Measurements from ENCODE around the gene CCDC63. TPM values are rescaled to one million over a fixed set of nuclear protein-coding genes. Genes with fewer than 3 reads are reported as not detected.

CCDC63 gene
- total and polyA plus RNA-seq, 9 of the 15 experiments (the other 6 are each of a cell fraction or from before 2014, with no cell fraction given) = not detected

DNA sequence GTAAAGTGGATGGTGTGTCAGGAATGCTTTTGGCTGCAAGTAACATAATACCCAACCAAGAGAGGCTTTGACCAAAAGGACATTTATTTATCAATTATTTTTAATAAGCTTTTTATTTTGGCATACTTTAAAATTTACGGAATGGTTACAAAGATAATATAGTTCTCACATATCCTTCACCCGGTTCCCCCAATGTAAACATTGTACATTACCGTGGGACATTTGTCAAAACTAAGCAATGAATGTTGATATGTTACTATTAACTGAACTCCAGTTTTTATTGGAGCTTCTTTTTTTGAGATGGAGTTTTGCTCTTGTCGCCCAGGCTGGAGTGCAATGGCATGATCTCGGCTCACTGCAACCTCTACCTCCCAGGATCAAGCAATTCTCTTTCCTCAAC lies 23.0 kb downstream of the CCDC63 start:
- no peaks in the 10 kb centered on the region for H4K20me1 ChIP-seq (replicated peaks; ENCODE audit: control insufficient read depth, insufficient read depth, low read length)
- no peak overlapping the region for H3K4me2 ChIP-seq (ENCODE audit: insufficient read depth, low read length)
- FAIRE-seq (no peak), ATAC-seq (no peak), DNase-seq (ENCODE audit: extremely low read depth in 1 of 4, low spot score in 3 of 4) (no peak)
- WGBS (ENCODE audit: insufficient coverage, low coverage, missing lambda C conversion rate) = 6% methylated on average over 5 of the region's 5 CpGs
- no peaks in the 10 kb centered on the region for H3K9me1 ChIP-seq (ENCODE audit: control insufficient read depth, insufficient read depth, low read length)
- H3K36me3 ChIP-seq (ENCODE audit: control insufficient read depth, insufficient read depth, low read length) = no peaks in the 10 kb centered on the region
- CTCF ChIA-PET (ENCODE audit: low intra/inter-chr PET ratio) = no interaction called here
- H3K4me1 ChIP-seq (replicated peaks in 1 of 2; ENCODE audit: control insufficient read depth in 2 of 2, insufficient read depth in 2 of 2, low read length in 2 of 2) = no peaks in the 10 kb centered on the region
- peaks cover 12 to 24% of the 10 kb centered on the region in 2 experiments; a peak in 4 of 5 replicates for H3K27me3 ChIP-seq (ENCODE audit: control insufficient read depth in 2 of 2, insufficient read depth in 2 of 2, low read length in 2 of 2)
- H3K27ac ChIP-seq (ENCODE audit: extremely low read depth, low read depth, low read length) = no peak overlapping the region
- intact Hi-C loops (cut with micrococcal nuclease) = no loop called here
- no peak overlapping the region for H3K9ac ChIP-seq (ENCODE audit: insufficient read depth in 1 of 2, low read depth in 2 of 2, low read length in 2 of 2)
- TF ChIP-seq JUN (IDR thresholded peaks at IDR 0.05; ENCODE audit: borderline replicate concordance, low read depth, low read length) (no peak), JUN (CRISPR knock-in tag; IDR thresholded peaks at IDR 0.05; ENCODE audit: borderline replicate concordance) (no peak), ZNF583 (CRISPR knock-in tag; IDR thresholded peaks at IDR 0.05) (no peak), MCM2 (IDR thresholded peaks at IDR 0.05; ENCODE audit: low read depth) (no peak), SUPT5H (IDR thresholded peaks at IDR 0.05) (no peak)
- POLR2A ChIA-PET = interaction anchor here (0.7 kb wide), 1 partner anchor 13 kb away, joined by 5 read pairs; no protein-coding TSS in a partner anchor
- no TSS peak for BruUV-seq (replicated peaks)
- in situ Hi-C loops (cut with MboI) = no loop called here
- H3K79me2 ChIP-seq (ENCODE audit: control insufficient read depth, insufficient read depth, low read length) = no peaks in the 10 kb centered on the region
- H3K9me3 ChIP-seq (replicated peaks; ENCODE audit: control insufficient read depth, insufficient read depth, low read depth, low read length) = no peaks in the 10 kb centered on the region
- no peak overlapping the region for H3K4me3 ChIP-seq
- H2AFZ ChIP-seq (ENCODE audit: low read depth, low read length) = no peak overlapping the region

DNA sequence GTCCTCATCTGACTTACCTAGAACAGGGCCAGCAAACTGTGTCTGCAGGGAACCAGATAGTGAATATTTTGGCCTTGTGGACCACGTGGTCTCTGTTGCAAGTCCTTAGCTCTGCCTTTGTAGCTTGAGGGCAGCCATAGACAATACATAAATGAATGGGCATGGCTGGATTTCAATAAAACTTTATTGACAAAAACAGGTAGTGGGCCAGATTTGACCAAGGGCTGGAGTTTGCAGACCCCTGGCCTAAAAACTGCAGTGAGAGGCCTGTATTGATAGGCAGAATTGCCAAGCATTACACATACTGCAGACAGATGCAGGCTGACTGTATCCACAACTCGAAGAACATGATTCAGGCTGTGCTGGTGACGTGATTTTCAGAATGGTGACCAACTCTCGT lies 25.3 kb downstream of the CCDC63 start:
- H2AFZ ChIP-seq (ENCODE audit: low read depth, low read length) = no peak overlapping the region
- FAIRE-seq (no peak), DNase-seq (ENCODE audit: extremely low read depth in 1 of 4, low spot score in 3 of 4) (no peak), ATAC-seq (no peak)
- H3K4me2 ChIP-seq (ENCODE audit: insufficient read depth, low read length) = no peak overlapping the region
- H3K79me2 ChIP-seq (ENCODE audit: control insufficient read depth, insufficient read depth, low read length) = no peaks in the 10 kb centered on the region
- no peak overlapping the region for H3K9ac ChIP-seq (ENCODE audit: insufficient read depth in 1 of 2, low read depth in 2 of 2, low read length in 2 of 2)
- no peaks in the 10 kb centered on the region for H3K9me1 ChIP-seq (ENCODE audit: control insufficient read depth, insufficient read depth, low read length)
- in situ Hi-C loops (cut with MboI) (no loop called here), intact Hi-C loops (cut with micrococcal nuclease) (no loop called here)
- no peak overlapping the region for H3K4me3 ChIP-seq
- ChIA-PET CTCF (ENCODE audit: low intra/inter-chr PET ratio) (interaction anchor here (0.5 kb wide), 1 partner anchor 28 kb away, joined by 5 read pairs; no protein-coding TSS in a partner anchor), POLR2A (no interaction called here)
- no peaks in the 10 kb centered on the region for H3K36me3 ChIP-seq (ENCODE audit: control insufficient read depth, insufficient read depth, low read length)
- peaks cover 9 to 23% of the 10 kb centered on the region in 2 experiments; a peak in 4 of 5 replicates for H3K27me3 ChIP-seq (ENCODE audit: control insufficient read depth in 2 of 2, insufficient read depth in 2 of 2, low read length in 2 of 2)
- H3K4me1 ChIP-seq (replicated peaks in 1 of 2; ENCODE audit: control insufficient read depth in 2 of 2, insufficient read depth in 2 of 2, low read length in 2 of 2) = no peaks in the 10 kb centered on the region
- H3K27ac ChIP-seq (ENCODE audit: extremely low read depth, low read depth, low read length) = no peak overlapping the region
- no peaks in the 10 kb centered on the region for H3K9me3 ChIP-seq (replicated peaks; ENCODE audit: control insufficient read depth, insufficient read depth, low read depth, low read length)
- BruUV-seq (replicated peaks) = no TSS peak
- H4K20me1 ChIP-seq (replicated peaks; ENCODE audit: control insufficient read depth, insufficient read depth, low read length) = no peaks in the 10 kb centered on the region
- WGBS (ENCODE audit: insufficient coverage, low coverage, missing lambda C conversion rate) = 12% methylated on average over 4 of the region's 4 CpGs
- TF ChIP-seq NELFE (IDR thresholded peaks at IDR 0.05; ENCODE audit: insufficient read depth, insufficient read length) = no peak
- TF ChIP-seq, protein P1, sequence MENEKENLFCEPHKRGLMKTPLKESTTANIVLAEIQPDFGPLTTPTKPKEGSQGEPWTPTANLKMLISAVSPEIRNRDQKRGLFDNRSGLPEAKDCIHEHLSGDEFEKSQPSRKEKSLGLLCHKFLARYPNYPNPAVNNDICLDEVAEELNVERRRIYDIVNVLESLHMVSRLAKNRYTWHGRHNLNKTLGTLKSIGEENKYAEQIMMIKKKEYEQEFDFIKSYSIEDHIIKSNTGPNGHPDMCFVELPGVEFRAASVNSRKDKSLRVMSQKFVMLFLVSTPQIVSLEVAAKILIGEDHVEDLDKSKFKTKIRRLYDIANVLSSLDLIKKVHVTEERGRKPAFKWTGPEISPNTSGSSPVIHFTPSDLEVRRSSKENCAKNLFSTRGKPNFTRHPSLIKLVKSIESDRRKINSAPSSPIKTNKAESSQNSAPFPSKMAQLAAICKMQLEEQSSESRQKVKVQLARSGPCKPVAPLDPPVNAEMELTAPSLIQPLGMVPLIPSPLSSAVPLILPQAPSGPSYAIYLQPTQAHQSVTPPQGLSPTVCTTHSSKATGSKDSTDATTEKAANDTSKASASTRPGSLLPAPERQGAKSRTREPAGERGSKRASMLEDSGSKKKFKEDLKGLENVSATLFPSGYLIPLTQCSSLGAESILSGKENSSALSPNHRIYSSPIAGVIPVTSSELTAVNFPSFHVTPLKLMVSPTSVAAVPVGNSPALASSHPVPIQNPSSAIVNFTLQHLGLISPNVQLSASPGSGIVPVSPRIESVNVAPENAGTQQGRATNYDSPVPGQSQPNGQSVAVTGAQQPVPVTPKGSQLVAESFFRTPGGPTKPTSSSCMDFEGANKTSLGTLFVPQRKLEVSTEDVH (IDR thresholded peaks at IDR 0.05; ENCODE audit: low read depth, partially characterized antibody) = no peak
- TF ChIP-seq, protein P2, sequence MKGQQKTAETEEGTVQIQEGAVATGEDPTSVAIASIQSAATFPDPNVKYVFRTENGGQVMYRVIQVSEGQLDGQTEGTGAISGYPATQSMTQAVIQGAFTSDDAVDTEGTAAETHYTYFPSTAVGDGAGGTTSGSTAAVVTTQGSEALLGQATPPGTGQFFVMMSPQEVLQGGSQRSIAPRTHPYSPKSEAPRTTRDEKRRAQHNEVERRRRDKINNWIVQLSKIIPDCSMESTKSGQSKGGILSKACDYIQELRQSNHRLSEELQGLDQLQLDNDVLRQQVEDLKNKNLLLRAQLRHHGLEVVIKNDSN (CRISPR knock-in tag; IDR thresholded peaks at IDR 0.05) = peak; percentile 29; the same call in 1 of the 2 replicates
- TF ChIP-seq, protein P3, sequence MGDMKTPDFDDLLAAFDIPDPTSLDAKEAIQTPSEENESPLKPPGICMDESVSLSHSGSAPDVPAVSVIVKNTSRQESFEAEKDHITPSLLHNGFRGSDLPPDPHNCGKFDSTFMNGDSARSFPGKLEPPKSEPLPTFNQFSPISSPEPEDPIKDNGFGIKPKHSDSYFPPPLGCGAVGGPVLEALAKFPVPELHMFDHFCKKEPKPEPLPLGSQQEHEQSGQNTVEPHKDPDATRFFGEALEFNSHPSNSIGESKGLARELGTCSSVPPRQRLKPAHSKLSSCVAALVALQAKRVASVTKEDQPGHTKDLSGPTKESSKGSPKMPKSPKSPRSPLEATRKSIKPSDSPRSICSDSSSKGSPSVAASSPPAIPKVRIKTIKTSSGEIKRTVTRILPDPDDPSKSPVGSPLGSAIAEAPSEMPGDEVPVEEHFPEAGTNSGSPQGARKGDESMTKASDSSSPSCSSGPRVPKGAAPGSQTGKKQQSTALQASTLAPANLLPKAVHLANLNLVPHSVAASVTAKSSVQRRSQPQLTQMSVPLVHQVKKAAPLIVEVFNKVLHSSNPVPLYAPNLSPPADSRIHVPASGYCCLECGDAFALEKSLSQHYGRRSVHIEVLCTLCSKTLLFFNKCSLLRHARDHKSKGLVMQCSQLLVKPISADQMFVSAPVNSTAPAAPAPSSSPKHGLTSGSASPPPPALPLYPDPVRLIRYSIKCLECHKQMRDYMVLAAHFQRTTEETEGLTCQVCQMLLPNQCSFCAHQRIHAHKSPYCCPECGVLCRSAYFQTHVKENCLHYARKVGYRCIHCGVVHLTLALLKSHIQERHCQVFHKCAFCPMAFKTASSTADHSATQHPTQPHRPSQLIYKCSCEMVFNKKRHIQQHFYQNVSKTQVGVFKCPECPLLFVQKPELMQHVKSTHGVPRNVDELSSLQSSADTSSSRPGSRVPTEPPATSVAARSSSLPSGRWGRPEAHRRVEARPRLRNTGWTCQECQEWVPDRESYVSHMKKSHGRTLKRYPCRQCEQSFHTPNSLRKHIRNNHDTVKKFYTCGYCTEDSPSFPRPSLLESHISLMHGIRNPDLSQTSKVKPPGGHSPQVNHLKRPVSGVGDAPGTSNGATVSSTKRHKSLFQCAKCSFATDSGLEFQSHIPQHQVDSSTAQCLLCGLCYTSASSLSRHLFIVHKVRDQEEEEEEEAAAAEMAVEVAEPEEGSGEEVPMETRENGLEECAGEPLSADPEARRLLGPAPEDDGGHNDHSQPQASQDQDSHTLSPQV (IDR thresholded peaks at IDR 0.05) = no peak

Data from K562 (cell line).